Mesothelial cell of epicardium (in vitro differentiated cells): Measurements from ENCODE around the gene SOSTDC1. TPM values are rescaled to one million over a fixed set of nuclear protein-coding genes. Genes with fewer than 3 reads are reported as not detected.

Experiments
- DNase-seq, 2 experiments: peaks; one replicate each; pipeline ENCODE4 v3.0.0; 2021; ENCODE audit warnings: low spot score in 2 of 2; ENCODE audit not compliant: unreplicated experiment in 2 of 2
- H3K27ac Mint-ChIP-seq: 2 replicates; pipeline ENCODE4 v1.8.0; 2021; ENCODE audit warnings: mixed read lengths
- H3K27me3 Mint-ChIP-seq: 2 replicates; pipeline ENCODE4 v1.8.0; 2021; ENCODE audit warnings: low read depth, mixed read lengths
- H3K36me3 Mint-ChIP-seq: 2 replicates; pipeline ENCODE4 v1.8.0; 2021; ENCODE audit warnings: mixed read lengths
- H3K4me1 Mint-ChIP-seq: 2 replicates; pipeline ENCODE4 v1.8.0; 2021; ENCODE audit warnings: mixed read lengths
- H3K4me3 Mint-ChIP-seq: 2 replicates; pipeline ENCODE4 v1.8.0; 2021; ENCODE audit warnings: mild to moderate bottlenecking, moderate library complexity, mixed read lengths
- H3K9me3 Mint-ChIP-seq: 2 replicates; pipeline ENCODE4 v1.8.0; 2021; ENCODE audit warnings: mixed read lengths
- total RNA-seq: library from RNA; stranded (reverse); gene quantifications from 3 replicates; pipeline ENCODE4 v1.2.1, GENCODE V29; 2021
- TF ChIP-seq, protein P1 (sequence below): fragments of 200-600 bp; sonication (generic); IDR thresholded peaks from one replicate; pipeline ENCODE4 v1.5.0; 2021; ENCODE audit warnings: antibody characterized with exemption; ENCODE audit not compliant: unreplicated experiment

The SOSTDC1 gene
- total RNA-seq, 1 donor from 2014 or later, result 13.0 TPM

DNA sequence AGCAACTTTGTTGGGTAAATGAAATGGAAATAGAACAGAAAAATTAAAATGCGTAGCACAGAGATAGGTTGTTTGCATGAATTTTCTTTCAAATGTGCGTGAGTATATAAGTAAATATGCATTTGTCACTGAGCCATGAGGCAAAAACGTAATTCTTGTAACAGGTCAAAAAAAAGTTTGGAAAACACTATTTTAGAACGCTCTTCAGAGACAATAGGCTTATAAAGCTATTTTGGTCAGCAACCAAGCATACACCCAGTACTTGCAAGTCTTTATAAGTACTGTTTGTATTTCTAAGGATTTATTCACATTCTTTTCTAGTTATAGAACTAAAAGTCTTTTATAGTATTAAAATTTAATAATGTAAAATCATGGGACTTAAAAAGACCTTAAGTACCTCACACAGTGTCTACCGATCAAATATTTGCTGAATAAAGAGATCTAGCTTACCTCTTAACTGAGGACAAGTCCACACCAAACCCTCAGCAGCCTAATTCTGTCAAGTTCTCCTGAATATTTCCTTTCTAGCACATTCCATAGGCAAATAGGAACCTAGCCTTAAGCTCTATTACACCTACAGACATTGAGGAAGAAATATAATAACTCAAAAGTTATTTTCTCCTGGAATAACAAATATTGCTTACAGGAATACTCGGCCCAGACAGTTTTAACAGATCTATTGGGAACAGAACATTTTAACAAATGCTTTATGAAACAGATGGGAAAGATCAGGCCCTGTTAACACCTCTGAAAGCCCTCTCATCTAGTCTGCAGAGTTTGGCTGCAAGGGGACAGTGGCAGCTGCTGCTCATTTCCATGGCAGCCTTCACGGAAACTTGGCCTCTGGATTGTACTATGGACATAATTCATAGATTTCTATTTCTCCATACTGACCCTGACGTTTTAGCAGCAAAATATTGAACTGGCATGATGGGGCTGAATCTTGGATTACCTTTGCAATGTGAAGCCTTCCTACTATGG, 53.0 kb downstream of the SOSTDC1 start:
- DNase-seq, result no peak
- Mint-ChIP-seq H3K36me3 (peaks cover 3% of the 10 kb centered on the region), H3K4me1 (peaks cover 6% of the 10 kb centered on the region), H3K27ac (no peak overlapping the region), H3K9me3 (no peaks in the 10 kb centered on the region), H3K27me3 (no peaks in the 10 kb centered on the region), H3K4me3 (no peak overlapping the region)
- TF ChIP-seq, protein P1, sequence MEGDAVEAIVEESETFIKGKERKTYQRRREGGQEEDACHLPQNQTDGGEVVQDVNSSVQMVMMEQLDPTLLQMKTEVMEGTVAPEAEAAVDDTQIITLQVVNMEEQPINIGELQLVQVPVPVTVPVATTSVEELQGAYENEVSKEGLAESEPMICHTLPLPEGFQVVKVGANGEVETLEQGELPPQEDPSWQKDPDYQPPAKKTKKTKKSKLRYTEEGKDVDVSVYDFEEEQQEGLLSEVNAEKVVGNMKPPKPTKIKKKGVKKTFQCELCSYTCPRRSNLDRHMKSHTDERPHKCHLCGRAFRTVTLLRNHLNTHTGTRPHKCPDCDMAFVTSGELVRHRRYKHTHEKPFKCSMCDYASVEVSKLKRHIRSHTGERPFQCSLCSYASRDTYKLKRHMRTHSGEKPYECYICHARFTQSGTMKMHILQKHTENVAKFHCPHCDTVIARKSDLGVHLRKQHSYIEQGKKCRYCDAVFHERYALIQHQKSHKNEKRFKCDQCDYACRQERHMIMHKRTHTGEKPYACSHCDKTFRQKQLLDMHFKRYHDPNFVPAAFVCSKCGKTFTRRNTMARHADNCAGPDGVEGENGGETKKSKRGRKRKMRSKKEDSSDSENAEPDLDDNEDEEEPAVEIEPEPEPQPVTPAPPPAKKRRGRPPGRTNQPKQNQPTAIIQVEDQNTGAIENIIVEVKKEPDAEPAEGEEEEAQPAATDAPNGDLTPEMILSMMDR, result no peak

Other genes starting within 250 kb of the SOSTDC1 start
- 4.0 to 4.4 TPM (median 4.1 TPM) in 3 replicates for gene CRPPA, start 44.2 kb downstream of the SOSTDC1 start, total RNA-seq
- not detected in 3 replicates for gene LRRC72, start 61.1 kb upstream of the SOSTDC1 start, total RNA-seq
- 23.5 to 25.0 TPM (median 24.4 TPM) in 3 replicates for gene ANKMY2, start 180.0 kb upstream of the SOSTDC1 start, total RNA-seq
- 73.9 to 77.6 TPM (median 75.9 TPM) in 3 replicates for gene BZW2, start 180.4 kb upstream of the SOSTDC1 start, total RNA-seq